Neural progenitor cell (in vitro differentiated cells): ENCODE measurements around the gene DNAH3.

Source experiments
- EZH2phosphoT487 ChIP-seq: fragments of 200-600 bp; sonication (generic); IDR thresholded peaks from 2 replicates; pipeline ENCODE4 v1.6.1; 2017; ENCODE audit warnings: antibody characterized with exemption
- TF ChIP-seq, protein P1 (sequence below): fragments of 200-600 bp; sonication (generic); IDR thresholded peaks from 2 replicates; pipeline ENCODE4 v1.5.1; 2017; ENCODE audit warnings: antibody characterized with exemption, mild to moderate bottlenecking

DNA sequence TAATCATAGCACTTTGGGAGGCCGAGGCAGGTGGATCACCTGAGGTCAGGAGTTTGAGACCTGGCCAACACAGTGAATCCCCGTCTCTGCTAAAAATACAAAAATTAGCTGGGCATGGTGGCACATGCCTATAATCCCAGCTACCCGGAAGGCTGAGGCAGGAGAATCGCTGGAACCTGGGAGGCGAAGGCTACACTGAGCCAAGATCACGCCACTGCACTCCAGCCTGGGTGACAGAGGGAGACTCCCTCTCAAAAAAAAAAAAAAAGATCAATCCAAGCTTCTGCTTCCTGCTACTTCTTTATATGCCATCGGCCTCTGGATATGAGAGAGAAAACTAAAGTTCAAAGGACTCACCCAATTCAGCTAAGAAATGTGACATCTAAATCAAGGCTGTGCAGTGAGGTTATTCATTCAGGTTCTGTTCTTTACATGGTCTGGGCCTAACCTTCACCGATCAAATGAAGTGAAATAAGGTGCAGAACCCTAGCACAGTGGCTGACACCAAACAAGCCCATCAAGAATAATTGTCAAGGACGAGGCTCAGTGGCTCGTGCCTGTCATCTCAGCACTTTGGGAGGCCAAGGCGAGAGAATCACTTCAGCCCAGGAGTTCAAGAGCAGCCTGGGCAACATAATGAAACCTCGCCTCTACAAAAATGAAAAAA is 35.1 kb upstream of the DNAH3 start:
- TF ChIP-seq, protein P1, sequence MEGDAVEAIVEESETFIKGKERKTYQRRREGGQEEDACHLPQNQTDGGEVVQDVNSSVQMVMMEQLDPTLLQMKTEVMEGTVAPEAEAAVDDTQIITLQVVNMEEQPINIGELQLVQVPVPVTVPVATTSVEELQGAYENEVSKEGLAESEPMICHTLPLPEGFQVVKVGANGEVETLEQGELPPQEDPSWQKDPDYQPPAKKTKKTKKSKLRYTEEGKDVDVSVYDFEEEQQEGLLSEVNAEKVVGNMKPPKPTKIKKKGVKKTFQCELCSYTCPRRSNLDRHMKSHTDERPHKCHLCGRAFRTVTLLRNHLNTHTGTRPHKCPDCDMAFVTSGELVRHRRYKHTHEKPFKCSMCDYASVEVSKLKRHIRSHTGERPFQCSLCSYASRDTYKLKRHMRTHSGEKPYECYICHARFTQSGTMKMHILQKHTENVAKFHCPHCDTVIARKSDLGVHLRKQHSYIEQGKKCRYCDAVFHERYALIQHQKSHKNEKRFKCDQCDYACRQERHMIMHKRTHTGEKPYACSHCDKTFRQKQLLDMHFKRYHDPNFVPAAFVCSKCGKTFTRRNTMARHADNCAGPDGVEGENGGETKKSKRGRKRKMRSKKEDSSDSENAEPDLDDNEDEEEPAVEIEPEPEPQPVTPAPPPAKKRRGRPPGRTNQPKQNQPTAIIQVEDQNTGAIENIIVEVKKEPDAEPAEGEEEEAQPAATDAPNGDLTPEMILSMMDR = no peak
- TF ChIP-seq EZH2phosphoT487 = no peak
